ENCODE measurements around the gene ZBTB18.

ZBTB18 gene

DNA sequence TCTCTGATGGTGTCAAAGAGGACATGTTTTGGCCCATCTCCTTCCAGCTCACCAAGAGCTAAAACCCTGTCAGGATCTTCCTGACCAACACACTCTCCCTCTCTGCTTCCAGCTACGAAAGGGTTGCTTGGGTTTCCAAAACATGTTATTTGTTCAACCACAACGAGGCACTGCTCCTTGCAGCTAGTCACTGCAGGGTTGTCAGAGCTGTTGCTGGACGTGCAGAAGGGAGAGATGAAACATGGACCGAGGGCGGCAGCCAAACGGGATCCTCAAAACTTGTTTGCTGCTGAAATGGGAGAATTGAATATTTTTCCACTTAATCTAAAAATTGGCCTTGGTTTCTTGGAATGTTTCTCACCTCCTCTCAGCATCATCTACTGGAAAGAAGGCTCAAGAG, 12.4 kb downstream of the ZBTB18 start:
- DNase-seq (ENCODE audit: low spot score): no peak

DNA sequence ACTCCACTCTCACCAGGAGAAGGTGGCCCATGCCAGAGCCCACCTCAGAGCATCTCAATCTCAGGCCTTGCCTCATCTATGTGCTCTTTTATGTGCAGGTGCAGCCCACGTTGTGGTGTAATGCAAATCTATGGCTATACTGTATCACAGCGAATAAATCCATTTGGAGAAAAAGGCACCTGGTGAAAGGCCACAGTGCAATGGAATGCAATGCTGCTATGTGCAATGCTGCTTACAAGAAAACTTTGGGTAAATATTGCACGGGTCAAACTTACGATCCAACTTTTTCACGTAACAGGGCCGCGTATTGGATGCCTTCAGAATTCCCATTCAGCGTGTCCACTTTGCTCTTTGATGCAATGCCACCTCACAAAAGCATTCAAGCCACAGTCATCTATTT, 13.5 kb downstream of the ZBTB18 start:
- DNase-seq (ENCODE audit: low spot score): no peak

DNA sequence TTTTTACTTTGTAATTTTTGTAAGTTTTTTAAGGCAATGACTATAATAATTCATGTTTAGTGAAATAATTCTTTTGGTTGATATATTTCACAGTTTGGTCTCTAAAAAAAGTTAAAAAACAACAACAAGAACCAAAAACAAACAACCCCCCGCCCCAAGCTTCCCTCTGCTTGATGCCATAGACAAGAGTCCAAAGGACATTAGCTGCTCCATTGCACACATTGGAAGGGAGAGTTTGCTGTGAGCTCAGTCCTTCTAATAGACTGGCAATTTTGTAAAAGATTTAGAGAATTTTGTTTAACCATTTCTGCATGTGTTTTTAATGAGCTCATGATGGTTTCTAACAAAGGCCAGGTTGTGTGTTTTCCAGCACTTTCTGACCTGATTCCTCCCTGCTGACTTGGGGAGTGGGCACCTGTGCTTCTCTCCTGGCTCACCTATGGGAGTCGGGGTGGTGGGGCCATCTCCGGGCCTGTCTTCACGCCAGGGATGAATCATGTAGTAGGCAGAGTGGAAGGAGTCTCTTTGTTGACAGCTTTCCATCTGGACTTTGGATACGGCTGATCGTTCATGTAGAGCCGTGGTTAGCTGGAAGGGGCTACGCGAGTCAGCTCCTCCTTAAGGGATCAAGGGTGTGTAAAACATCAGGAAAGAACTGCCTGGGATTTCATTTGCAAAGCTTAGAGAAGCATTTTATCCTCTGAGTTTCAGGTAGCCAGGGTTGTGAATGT, 14.1 kb downstream of the ZBTB18 start:
- DNase-seq (ENCODE audit: low spot score): peak; percentile 83

DNA sequence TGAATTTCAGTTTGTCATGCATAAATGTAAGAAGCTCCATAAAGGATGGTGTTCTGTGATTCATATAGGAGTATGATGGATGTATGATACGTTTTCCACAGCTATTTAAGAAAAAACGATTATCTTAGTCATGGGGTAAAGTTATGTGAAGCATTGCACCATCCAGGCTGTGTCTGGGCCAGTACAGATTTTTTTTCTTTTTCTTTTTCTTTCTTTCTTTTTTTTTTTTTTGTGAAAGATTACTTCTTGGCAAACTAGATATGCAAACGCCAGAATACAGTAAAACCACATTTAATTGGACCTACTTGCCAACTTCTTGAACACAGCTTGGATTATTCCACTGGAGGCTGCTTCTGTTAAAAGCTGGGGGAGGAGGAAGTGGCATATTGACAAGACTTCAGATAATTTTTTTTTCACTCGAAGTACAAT, 14.9 kb downstream of the ZBTB18 start:
- peak; percentile 34 for DNase-seq (ENCODE audit: low spot score)

DNA sequence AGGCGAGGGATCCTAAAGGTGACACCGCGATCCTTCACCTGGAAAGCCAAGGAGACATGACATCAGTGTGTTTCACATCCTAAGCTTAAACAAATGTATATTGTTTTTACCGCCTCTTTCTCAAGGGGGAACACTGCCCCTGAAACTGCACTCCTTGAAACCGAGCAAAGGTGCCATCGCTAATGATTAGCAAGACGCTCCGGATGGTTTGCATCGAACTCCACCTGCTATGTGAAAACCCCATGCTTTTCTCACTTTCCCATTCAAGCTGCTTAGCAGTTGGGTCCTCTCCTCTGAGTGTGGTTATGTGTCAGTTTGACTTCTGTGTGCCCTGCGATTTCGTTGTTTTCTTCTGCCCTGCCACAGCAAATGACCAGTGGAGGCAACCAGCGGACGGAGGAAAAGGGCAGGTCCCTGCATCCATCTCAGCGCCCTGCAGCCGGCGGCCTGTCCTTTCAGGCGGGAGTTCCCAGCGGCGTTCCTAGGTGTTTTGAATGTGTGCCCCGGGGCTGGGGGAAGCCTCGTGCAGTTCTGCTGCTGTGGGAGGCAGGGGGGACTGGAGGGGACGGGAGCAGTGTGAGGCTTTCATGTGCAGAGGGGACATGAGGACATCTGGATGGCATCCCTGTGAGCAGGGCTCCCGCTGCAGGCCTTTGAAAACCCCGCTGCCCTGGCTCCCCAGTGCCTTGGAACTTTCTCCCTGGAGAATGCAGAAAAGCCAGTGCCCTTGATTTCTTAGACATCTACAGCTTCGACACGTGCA, 16.1 kb downstream of the ZBTB18 start:
- DNase-seq (ENCODE audit: low spot score): no peak

DNA sequence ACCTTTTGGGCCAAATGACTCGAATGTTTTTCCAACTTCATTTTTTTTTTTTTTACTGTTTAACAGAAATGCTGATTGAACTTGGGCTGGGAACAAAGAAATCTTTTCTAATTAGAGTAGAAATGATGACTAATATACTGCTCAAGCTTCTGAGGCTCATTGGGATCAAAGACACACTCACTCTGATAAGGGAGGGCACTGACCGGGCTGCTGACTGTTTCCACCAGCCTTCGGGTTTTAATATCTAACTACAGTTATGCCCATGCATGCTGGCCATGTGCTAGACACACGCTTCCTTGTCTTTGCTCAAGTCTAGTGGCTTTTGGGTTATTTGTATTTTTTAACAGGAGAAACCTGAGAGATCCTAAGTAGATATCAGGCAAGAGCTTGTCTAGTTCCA, 16.8 kb downstream of the ZBTB18 start:
- peak; percentile 91 for DNase-seq (ENCODE audit: low spot score)

DNA sequence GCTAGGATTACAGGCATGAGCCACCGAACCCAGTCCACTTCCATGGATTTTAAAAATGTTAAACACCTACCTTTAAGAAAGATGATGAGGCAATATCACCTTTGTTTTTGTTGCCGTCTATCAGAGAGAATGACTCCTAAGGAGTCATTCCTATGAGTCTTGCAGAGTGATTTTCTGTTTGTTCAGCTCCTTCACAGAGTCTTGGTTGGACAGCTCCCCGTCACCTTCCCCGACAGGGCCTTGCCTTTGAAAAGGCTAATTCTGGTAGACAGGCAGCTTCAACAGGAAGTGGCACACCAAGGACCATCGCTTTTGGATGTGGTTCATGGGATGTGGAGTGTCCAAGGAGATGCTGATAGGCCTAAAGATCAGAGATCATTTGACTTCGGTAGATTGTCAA, 17.5 kb downstream of the ZBTB18 start:
- DNase-seq (ENCODE audit: low spot score): peak; percentile 66

DNA sequence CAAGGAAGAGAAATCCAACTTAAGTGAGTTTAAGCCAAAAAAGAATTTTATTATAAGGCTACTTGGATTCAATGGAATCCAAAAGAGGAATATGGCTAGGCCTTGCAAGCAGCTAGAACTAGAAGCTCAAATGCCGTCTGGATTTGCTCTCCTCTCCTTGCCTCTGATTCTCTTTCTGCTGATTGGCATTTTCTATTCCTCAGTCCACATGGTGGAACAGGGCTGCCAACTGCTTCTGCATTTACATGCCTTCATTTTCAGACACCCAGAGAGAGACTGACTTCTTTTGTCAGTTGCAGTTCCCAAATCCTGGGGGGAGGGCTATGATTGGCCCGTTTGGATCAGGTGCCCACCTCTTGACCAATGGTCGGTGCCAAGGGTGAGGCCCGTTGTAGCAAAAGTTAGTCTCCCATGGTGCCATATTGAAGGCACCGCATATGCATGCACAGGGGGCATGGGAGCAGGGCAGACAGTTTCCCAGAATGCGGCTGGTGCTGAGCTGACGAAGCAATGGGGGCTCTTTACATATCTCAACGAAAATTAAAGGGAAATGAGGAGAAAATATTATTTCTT, 18.3 kb downstream of the ZBTB18 start:
- DNase-seq (ENCODE audit: low spot score): no peak

DNA sequence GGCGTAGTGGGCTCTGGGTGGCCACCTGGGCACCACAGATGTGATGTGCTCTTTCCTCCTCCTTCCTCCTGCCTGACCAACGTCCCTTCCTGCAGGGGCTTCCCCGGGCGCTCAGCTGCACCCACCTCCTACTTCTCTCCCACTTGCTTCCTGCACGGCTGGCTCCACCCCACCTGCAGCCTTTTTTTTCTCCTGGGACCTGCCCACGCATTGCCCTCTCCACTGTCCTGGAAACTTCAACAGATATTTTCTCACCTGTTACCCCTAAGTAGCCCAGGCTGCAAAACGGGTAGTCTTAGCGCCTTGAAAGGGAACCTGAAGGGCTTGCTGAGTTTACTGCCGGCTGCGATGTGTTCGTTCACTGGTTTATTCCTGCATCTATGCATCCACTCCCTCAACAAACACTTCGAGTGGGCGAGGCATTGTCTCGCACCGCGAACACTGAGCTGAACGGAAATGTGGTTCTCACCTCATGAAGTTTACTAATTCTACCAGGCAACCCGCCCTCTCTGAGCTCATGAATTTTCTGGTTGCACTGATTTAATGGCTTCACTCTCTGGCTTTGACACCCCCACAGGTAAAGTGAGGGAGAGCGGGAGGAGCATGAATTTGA, 23.6 kb downstream of the ZBTB18 start:
- peak; percentile 34 for DNase-seq (ENCODE audit: low spot score)

DNA sequence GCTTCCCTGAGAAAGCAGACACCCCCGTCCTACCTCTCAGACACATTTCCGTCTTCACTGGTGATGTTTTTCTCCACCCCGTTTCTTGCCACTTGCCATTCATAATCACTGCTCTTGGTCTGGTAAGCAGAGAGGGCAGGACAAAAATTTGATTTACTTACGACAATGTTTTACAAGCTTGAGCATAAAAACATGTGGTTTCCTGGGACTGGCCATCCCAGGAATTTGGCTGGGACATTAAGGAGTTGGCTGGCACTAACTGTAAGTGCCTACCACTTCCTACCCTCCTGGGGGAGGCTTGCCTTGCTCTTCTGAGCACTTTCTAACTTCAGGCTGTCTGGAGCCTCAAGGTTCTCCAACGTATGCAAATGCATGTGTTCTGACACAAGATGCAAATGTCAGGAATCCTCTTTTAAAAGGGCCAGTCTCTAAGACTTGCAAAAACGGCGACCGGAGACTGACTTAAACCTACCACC, 24.2 kb downstream of the ZBTB18 start:
- DNase-seq (ENCODE audit: low spot score): peak; percentile 50

DNA sequence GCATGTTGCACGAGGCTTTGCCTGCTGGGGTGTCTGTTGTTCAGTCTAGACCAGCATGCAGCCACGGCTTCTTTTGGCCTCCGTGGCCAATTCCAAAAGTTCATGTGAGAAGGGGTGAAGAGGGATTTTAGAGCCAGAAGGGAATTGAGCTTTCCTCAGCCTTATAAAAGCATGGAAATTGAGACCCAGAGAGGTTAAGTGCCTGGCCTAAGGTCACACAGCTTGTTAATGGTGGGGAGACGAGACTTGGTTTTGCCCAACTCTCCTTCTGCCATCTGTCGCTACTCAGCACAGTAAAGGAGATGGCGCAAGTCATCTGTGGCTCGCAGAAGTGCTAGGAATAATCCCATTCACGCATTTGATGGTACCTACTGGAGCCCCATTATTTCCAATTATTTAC, 25.7 kb downstream of the ZBTB18 start:
- DNase-seq (ENCODE audit: low spot score): no peak

DNA sequence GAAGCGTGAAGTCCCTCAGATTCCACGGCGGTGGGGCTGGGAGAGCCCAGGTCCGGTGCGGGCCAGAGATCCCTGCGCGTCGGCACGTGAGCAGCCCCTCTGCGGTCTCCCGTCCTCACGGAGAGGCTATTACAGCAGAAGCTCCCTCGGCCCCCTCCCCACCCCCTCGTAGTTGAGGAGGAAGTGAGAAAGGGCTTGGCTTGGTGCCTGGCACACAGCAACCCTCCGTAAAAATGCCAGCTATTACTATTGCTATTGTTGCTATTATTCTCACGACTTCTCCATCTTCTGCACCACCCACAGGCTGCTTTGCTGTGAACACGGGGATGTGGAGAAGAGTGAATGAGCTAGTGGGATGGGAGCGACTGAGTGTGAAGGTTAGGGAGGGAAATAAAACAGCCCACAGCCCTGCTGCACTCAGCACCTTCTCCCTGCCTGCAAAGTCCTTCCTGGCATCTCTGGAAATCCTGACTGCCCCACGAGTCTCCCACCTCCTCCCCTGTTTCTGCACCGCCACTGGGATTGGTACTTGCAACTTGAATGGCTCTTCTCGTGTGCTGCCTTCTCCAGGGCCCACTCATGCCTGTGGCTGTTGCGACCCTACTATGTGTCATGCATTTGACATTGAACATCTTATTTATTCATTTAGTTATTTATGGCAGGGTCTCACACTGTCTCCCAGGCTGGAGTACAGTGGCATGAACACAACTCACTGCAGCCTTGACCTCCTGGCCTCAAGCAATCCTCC, 26.6 kb downstream of the ZBTB18 start:
- no peak for DNase-seq (ENCODE audit: low spot score)

DNA sequence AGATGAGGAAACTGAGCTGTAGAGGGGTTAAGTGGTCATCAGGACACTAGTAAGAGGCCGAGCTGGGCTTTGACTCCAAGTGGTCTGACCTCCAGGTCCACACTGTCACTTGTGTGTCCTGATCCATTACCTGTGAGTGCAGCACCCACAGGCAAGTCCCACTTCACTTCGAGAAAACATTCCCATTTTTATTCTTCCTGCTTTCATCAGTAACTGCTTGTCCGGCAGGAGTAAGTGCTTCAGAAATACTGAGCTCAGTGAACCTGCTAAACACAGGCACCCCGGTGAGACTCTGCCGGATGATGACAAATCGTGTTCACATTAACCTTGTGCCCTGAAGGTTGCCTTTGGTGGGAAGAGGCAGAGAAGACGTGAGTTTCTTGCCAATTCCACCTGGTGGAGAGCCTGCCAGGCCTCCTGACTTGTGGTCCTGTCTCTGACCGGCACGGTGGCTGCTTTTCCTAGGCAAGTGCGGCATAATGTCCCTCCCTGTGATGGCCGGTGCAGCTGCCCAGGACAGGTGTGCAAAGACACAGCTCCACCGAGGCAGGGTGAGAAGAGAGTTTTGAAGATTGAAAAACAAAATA, 29.4 kb downstream of the ZBTB18 start:
- DNase-seq (ENCODE audit: low spot score): peak; percentile 88

DNA sequence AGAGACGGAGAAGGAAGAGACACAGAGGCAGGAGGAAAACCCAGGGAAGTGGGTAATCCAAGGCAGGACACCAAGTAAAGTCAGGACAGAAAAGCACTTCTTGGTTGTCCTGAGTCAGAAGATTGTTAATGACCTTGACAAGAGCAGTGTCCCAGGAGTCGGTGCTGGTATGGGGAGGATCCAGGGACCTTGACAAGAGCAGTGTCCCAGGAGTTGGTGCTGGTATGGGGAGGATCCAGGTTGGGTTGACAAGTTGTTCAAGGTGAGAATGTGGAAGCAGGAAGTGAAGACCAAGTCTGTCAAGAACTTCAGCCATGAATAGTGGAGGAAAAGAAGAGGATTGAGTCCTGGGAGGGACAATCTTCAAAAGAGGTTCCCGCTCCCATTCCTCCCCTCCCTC, 31.9 kb downstream of the ZBTB18 start:
- no peak for DNase-seq (ENCODE audit: low spot score)

DNA sequence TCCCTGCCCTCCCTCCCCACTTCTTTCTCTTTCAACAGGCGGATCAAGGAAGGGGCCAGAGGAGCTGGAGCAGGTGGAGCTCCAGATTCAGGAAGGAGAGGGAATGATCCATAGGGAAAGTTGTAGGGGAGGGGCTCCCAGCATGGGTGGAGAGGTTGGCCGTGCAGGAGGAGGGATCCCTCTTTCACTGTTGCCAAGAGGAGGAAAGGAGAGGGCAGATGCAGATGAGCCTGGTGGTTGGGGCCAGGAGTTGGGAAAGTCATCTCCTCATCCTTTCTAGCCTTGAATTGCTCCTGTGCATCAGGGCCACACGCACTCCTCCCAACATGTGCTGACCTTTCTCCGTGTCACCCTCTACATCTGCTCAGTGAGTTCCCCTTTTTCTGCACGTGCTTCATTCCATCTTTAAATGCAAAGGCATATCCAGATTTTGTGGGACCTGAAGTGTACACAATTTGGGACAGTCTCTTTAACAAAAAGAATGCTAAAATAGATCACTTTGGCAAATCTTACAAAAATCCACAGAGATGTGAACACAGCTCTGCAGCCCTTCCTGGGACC, 32.4 kb downstream of the ZBTB18 start:
- no peak for DNase-seq (ENCODE audit: low spot score)

DNA sequence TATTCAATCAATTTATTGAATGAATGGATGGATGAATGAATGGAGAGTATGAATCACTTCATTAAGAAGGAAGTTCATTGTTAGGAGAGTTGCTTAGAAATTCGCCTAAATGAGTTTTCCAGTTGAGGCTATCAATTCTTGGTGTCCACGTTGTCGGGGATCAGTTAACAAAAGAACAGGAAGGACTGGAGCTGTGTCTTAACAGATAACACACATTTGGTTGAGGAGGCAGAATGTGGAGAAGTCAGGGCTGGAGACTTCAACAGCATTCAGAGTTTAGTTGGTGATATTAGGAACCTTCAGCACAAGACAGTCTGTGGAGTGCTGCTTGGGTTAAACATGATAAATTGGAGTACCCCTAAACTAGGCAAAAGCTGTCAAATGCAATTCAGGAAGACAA, 33.7 kb downstream of the ZBTB18 start:
- DNase-seq (ENCODE audit: low spot score): no peak

DNA sequence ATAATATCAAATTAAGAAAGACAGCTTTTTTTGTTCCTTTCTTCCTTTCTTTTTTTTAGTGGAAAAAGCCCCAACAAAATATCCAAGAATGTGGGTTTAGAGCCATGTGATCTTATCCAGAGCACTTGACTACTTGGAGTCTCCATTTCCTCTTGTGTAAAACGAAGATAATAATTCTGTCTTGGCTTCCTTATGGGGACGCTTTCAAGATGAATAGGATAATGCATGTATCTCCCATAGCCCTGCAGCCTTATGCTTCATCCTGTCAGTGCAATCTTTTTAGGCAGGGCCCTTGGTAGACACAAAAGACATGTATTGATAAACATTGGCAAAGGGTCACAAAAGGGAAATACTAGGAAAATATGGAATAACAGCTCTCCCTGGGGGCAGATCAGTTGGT, 34.8 kb downstream of the ZBTB18 start:
- DNase-seq (ENCODE audit: low spot score): no peak

DNA sequence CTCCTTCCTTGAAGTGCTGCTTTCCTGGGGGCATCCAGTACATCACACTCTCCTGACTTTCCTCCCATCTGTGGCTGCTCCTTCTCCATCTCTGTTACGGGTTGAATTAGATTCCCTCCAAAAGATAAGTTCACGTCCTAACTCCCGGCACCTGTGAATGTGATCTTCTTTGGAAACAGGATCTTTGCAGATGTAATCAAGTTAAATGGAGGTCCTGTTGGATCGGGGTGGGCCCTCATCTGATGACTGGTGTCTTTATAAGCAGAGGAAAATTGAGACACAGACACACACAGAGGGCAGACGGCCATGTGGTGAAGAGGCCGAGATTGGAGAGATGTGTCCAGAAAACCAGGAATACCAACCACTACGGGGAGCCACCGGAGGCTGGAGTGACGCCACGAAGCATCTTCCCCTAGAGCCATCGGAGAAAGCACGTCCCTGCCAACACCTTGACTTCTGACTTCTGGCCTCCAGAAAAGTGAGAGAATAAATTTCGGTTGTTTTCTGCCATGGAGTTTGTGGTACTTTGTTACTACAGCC, 36.0 kb downstream of the ZBTB18 start:
- no peak for DNase-seq (ENCODE audit: low spot score)

DNA sequence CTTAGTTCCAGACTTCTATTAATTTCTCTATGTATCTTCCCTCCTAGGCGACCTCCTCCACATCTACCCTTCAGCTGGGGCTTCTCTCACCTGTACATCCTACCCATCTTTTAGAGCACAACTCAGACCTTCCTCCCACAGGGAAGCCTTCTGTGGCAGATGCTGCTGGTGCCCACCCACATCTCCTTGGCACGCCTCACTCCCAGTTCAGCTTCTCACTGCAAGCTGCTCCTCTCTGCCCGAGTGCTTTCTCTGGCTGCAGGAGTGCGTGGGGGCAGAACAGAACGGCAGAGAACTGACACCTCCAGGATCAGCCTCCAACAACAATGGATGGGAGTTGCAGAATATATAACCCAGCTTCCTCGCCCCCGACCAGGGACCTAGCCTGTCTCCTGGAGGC, 36.5 kb downstream of the ZBTB18 start:
- DNase-seq (ENCODE audit: low spot score): no peak

DNA sequence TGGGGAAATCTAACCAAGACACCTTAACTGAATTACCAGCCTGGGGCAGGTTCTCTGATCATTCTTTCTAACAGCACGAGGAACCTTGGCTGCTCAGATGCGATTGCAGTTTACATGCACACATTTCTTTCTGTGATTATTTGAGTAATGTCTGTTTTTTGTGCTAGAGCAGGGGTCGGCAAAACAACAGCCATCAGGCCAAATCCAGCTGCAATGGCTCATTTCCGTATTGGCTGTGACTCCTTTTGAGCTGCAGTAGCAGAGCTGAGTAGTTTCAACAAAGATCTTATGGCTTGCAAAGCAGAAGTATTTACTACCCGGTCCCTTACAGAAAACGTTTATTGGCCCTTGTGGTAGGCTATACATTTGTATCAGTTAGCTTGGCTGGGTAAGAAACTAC, 37.1 kb downstream of the ZBTB18 start:
- no peak for DNase-seq (ENCODE audit: low spot score)

DNA sequence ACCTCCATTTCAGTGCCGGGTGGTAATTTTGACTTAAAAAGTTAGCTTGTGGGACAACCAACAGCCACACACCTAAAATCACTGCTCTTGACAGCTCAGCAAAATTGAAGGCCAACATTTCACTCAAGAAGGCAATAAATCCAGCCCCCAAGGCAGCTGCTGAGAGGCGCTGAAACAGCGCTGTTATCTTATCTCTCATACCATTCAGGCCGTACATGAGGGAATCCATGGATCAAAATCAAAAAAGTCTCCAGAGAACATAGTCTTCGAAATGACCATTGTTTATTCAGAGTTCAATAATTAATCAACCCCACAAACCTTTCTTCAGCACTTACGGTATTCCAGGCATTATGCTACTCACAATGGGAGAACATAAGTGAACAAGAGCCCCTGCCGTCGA, 38.5 kb downstream of the ZBTB18 start:
- DNase-seq (ENCODE audit: low spot score): peak; percentile 32

All from kidney tubule cell (primary cell).